ENCODE data around the gene PSMD13.

DNA sequence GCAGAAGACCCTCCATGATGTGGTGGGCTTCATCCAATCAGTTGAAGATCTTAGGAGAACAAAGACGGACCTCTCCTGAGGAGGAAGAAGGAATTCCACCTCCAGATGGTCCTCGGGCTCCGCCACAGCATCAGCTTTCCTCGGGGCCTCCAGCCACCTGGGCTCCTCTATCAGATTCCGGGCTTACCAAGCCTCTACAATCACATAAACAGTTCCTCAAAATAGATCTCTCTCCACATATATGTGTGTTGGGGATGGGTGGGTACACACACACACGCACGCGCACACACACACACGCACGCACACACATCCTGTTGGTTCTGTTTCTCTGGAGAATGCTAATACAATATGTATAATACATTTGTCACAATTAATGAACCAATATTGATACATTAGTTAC, 22.6 kb downstream of the PSMD13 start:
- TF ChIP-seq, protein P1, sequence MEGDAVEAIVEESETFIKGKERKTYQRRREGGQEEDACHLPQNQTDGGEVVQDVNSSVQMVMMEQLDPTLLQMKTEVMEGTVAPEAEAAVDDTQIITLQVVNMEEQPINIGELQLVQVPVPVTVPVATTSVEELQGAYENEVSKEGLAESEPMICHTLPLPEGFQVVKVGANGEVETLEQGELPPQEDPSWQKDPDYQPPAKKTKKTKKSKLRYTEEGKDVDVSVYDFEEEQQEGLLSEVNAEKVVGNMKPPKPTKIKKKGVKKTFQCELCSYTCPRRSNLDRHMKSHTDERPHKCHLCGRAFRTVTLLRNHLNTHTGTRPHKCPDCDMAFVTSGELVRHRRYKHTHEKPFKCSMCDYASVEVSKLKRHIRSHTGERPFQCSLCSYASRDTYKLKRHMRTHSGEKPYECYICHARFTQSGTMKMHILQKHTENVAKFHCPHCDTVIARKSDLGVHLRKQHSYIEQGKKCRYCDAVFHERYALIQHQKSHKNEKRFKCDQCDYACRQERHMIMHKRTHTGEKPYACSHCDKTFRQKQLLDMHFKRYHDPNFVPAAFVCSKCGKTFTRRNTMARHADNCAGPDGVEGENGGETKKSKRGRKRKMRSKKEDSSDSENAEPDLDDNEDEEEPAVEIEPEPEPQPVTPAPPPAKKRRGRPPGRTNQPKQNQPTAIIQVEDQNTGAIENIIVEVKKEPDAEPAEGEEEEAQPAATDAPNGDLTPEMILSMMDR (optimal IDR thresholded peaks at IDR 0.05 in 1 of 3, IDR thresholded peaks at IDR 0.05 in 1 of 3, conservative IDR thresholded peaks at IDR 0.05 in 1 of 3; ENCODE audit: extremely low read depth in 1 of 3, insufficient read depth in 2 of 3, low read length in 3 of 3) = no peak
- no peak for TF ChIP-seq EZH2 (IDR thresholded peaks at IDR 0.05; ENCODE audit: low read length)

Data from keratinocyte (primary cell).